SHP77 treated with DMSO at 0.1 percent for 48 hours (cell line): Measurements from ENCODE around the gene CFAP57.

Experiments used
- DNase-seq: peaks from one replicate; lab custom pipeline; 2025; lab: John Stamatoyannopoulos, UW

The CFAP57 gene

GRCh38 chr1:43255438-43256210 is 83.5 kb downstream of the CFAP57 start:
- DNase-seq, result no peak

GRCh38 chr1:43256675-43257570 is 84.8 kb downstream of the CFAP57 start:
- no peak for DNase-seq

GRCh38 chr1:43258370-43258769 is 86.2 kb downstream of the CFAP57 start:
- no peak for DNase-seq

GRCh38 chr1:43265431-43265830 is 93.3 kb downstream of the CFAP57 start:
- DNase-seq, result no peak

GRCh38 chr1:43266881-43267280 is 94.8 kb downstream of the CFAP57 start:
- no peak for DNase-seq

- no peak for DNase-seq
These were observed 95.2 kb downstream of the CFAP57 start for GRCh38 chr1:43267291-43267805.

GRCh38 chr1:43267818-43268425 is 95.8 kb downstream of the CFAP57 start:
- DNase-seq, result no peak

- DNase-seq, result no peak
These were observed 97.7 kb downstream of the CFAP57 start, which contains the start of gene TMEM125 for GRCh38 chr1:43269627-43270375. Gene TMEM125, plus strand, starts transcription at chr1:43269983. Its CDS starts 2,740 bp downstream, at chr1:43272723.

GRCh38 chr1:43270421-43271095 is 98.4 kb downstream of the CFAP57 start:
- no peak for DNase-seq

GRCh38 chr1:43271186-43272118 is 99.3 kb downstream of the CFAP57 start:
- DNase-seq, result no peak

GRCh38 chr1:43272161-43272560 is 100.0 kb downstream of the CFAP57 start:
- DNase-seq, result no peak

- no peak for DNase-seq
These were observed 100.7 kb downstream of the CFAP57 start for GRCh38 chr1:43272576-43273571.

GRCh38 chr1:43273708-43274107 is 101.6 kb downstream of the CFAP57 start:
- DNase-seq, result no peak

GRCh38 chr1:43274125-43274803 is 102.1 kb downstream of the CFAP57 start:
- DNase-seq, result no peak

- DNase-seq, result no peak
These were observed 102.7 kb downstream of the CFAP57 start for GRCh38 chr1:43274804-43275180.

- no peak for DNase-seq
These were observed 103.9 kb downstream of the CFAP57 start for GRCh38 chr1:43275826-43276620.

GRCh38 chr1:43276673-43277072 is 104.5 kb downstream of the CFAP57 start:
- no peak for DNase-seq
